Measurements from ENCODE around the gene ERICH2.

- TF ChIP-seq CTCF (IDR thresholded peaks at IDR 0.05 in 2 of 3, conservative IDR thresholded peaks at IDR 0.05 in 1 of 3; ENCODE audit: borderline replicate concordance in 1 of 3, insufficient read depth in 1 of 3, low read depth in 2 of 3, low read length in 2 of 3) (no peak), ZFX (IDR thresholded peaks at IDR 0.05) (no peak), POLR2A (IDR thresholded peaks at IDR 0.05; ENCODE audit: borderline replicate concordance, extremely low read depth, insufficient read depth, insufficient read length) (no peak), REST (IDR thresholded peaks at IDR 0.05; ENCODE audit: low read depth) (no peak), SP1 (IDR thresholded peaks at IDR 0.05; ENCODE audit: low read depth) (no peak), POLR2AphosphoS5 (IDR thresholded peaks at IDR 0.05; ENCODE audit: low read depth, low read length) (no peak), EZH2 (IDR thresholded peaks at IDR 0.05) (no peak), JUND (IDR thresholded peaks at IDR 0.05) (no peak)
Observed at GRCh38 chr2:170846314-170846713, 76.1 kb downstream of the ERICH2 start.
